Smooth muscle cell of bladder (primary cell): ENCODE data around the gene SEPTIN14. TPM values are rescaled to one million over a fixed set of nuclear protein-coding genes. Genes with fewer than 3 reads are reported as not detected.

Experiments
- total RNA-seq: library from RNA; depleted of rRNA; stranded (reverse); fragments of >200 nt; gene quantifications from 2 replicates; pipeline ENCODE4 v1.2.3, GENCODE V29; 2014

Gene SEPTIN14
- total RNA-seq: not detected in 2 replicates

DNA sequence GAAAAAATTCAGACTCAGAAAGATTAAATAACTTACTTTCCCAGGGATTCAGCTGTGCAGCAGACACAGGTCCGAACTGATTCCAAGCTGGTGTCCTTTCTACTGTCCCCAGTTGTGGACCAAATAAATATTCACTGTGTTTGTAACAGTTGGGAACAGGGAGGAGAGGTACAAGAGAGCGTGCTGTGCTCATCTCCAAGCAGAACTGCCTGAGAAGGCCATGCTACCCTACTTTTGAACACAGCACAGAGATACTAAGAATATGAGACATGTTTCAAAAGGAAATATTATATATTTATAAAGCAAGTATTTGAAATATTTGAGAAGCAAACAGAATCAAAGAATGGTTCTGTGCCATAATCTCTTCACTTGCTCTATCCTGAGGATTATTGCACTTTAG, at the start of gene SEPTIN14:
SEPTIN14 (minus strand) TSS at position 101 of the 400 bp plus-strand sequence. CDS start 756 bp downstream, outside the sequence.

Other genes with a start within 250 kb of the SEPTIN14 start
- 1.3 TPM in 2 replicates for gene ZNF713, start 24.7 kb upstream of the SEPTIN14 start, total RNA-seq
- gene MRPS17, start 89.1 kb upstream of the SEPTIN14 start, total RNA-seq: 14.6 and 15.4 TPM in 2 replicates
- 30.0 and 34.0 TPM in 2 replicates for gene NIPSNAP2, start 101.8 kb upstream of the SEPTIN14 start, total RNA-seq
- gene PSPH, start 188.7 kb upstream of the SEPTIN14 start, total RNA-seq: 56.2 and 80.5 TPM in 2 replicates
- 185 and 191 TPM in 2 replicates for gene CCT6A, start 189.0 kb upstream of the SEPTIN14 start, total RNA-seq
- gene SUMF2, start 201.5 kb upstream of the SEPTIN14 start, total RNA-seq: 245 and 311 TPM in 2 replicates
- 0.43 and 0.55 TPM in 2 replicates for gene PHKG1, start 230.2 kb upstream of the SEPTIN14 start, total RNA-seq
- gene CHCHD2, start 243.7 kb upstream of the SEPTIN14 start, total RNA-seq: 240 and 280 TPM in 2 replicates